Colonic mucosa (tissue), 4 donors: ENCODE results near the gene SLC5A11. TPM values are rescaled to one million over a fixed set of nuclear protein-coding genes. Genes with fewer than 3 reads are reported as not detected.
"Not testable (repeated sequence)": the region's sequence is repeated elsewhere in the genome, so short reads cannot be mapped to it uniquely, and the experiment has no call there.

ENCODE experiments used
- DNase-seq: peaks from one replicate; pipeline ENCODE4 v3.0.0-alpha.2; 2020
- H3K27ac ChIP-seq: fragments of 200-600 bp; one replicate; pipeline ENCODE4 v1.8.0; 2021
- H3K27me3 ChIP-seq: fragments of 200-600 bp; one replicate; pipeline ENCODE4 v1.8.0; 2021
- H3K36me3 ChIP-seq: fragments of 200-600 bp; one replicate; pipeline ENCODE4 v1.8.0; 2021
- H3K4me1 ChIP-seq: fragments of 200-600 bp; one replicate; pipeline ENCODE4 v1.8.0; 2021; ENCODE audit warnings: mild to moderate bottlenecking
- H3K4me3 ChIP-seq: fragments of 200-600 bp; one replicate; pipeline ENCODE4 v1.8.0; 2021
- H3K9ac ChIP-seq, 2 donors: one replicate each; pipeline ENCODE4 v1.7.0; 2013; ENCODE audit warnings: control low read depth in 2 of 2, low read depth in 2 of 2, low read length in 2 of 2
- H3K9me3 ChIP-seq: fragments of 200-600 bp; one replicate; pipeline ENCODE4 v1.8.0; 2021
- CTCF ChIP-seq: fragments of 200-600 bp; IDR thresholded peaks from one replicate; pipeline ENCODE4 v1.8.0; 2022; ENCODE audit warnings: antibody characterized with exemption, mild to moderate bottlenecking
- intact Hi-C: fragments of 100-400 bp; cut with DNase I; formaldehyde crosslinking; loops from one replicate; pipeline ENCODE4 v1.14.1; 2022
- total RNA-seq, 2 donors: library from RNA; stranded (reverse); fragmentation: NEBNext Ultra II Directional in 1 of 2; extraction: Animal tissue kit (Norgen Biotek cat#: 25700) in 1 of 2; gene quantifications; one replicate each; pipeline ENCODE4 v1.2.1, GENCODE V29; 2021
- donor health status: healthy.
- donor health status: DM: no; HTN: no; CAD: no.
- donor health status: DM: no; HTN: no; CAD: no.

SLC5A11 gene
- total RNA-seq, 2 donors from 2014 or later = 0.79 to 2.6 TPM

- intact Hi-C loops = loop anchor here (10.0 kb wide), 1 partner anchor 197 kb away; no protein-coding TSS in a partner anchor
- Histone ChIP-seq H3K4me3 (no peak overlapping the region), H3K27me3 (no peaks in the 10 kb centered on the region), H3K9ac (no peak overlapping the region), H3K4me1 (peaks cover 8% of the 10 kb centered on the region), H3K36me3 (no peaks in the 10 kb centered on the region), H3K9me3 (no peaks in the 10 kb centered on the region), H3K27ac (no peak overlapping the region)
- no peak for DNase-seq
- TF ChIP-seq CTCF = no peak
These were observed 7.8 kb upstream of the SLC5A11 start for GRCh38 chr16:24837969-24838368.

GRCh38 chr16:24838554-24839266, 7.1 kb upstream of the SLC5A11 start:
- Histone ChIP-seq H3K9me3 (no peaks in the 10 kb centered on the region), H3K4me3 (no peak overlapping the region), H3K27ac (no peak overlapping the region), H3K9ac (no peak overlapping the region), H3K4me1 (peaks cover 8% of the 10 kb centered on the region), H3K27me3 (no peaks in the 10 kb centered on the region), H3K36me3 (no peaks in the 10 kb centered on the region)
- peak; percentile 25 for DNase-seq
- TF ChIP-seq CTCF = no peak
- intact Hi-C loops = loop anchor here (10.0 kb wide), 1 partner anchor 196 kb away; no protein-coding TSS in a partner anchor

- Histone ChIP-seq H3K27ac (no peak overlapping the region), H3K4me3 (no peak overlapping the region)
- intact Hi-C loops = loop anchor here (10.0 kb wide), 1 partner anchor 195 kb away; no protein-coding TSS in a partner anchor
These were observed 6.3 kb upstream of the SLC5A11 start for GRCh38 chr16:24839347-24839972.

GRCh38 chr16:24841291-24841690, 4.5 kb upstream of the SLC5A11 start:
- peaks cover 4% of the 10 kb centered on the region for H3K4me1 ChIP-seq
- no peak for DNase-seq
- H3K4me3 ChIP-seq = no peak overlapping the region
- H3K36me3 ChIP-seq = no peaks in the 10 kb centered on the region
- no peak for TF ChIP-seq CTCF
- intact Hi-C loops = no loop called here
- no peaks in the 10 kb centered on the region for H3K9me3 ChIP-seq
- no peak overlapping the region for H3K27ac ChIP-seq
- no peaks in the 10 kb centered on the region for H3K27me3 ChIP-seq
- H3K9ac ChIP-seq = no peak overlapping the region

More at GRCh38 chr16:24839347-24839972, 6.3 kb upstream of the SLC5A11 start:
- Histone ChIP-seq H3K27me3 (no peaks in the 10 kb centered on the region), H3K9ac (no peak overlapping the region), H3K4me1 (peaks cover 5% of the 10 kb centered on the region), H3K36me3 (no peaks in the 10 kb centered on the region), H3K9me3 (no peaks in the 10 kb centered on the region)
- DNase-seq = no peak
- TF ChIP-seq CTCF = no peak

- no peaks in the 10 kb centered on the region for H3K4me1 ChIP-seq
- H3K9ac ChIP-seq = no peak overlapping the region
- no peak for TF ChIP-seq CTCF
- no peaks in the 10 kb centered on the region for H3K27me3 ChIP-seq
- H3K27ac ChIP-seq = no peak overlapping the region
- DNase-seq = peak; percentile 29
- no peaks in the 10 kb centered on the region for H3K9me3 ChIP-seq
- H3K4me3 ChIP-seq = no peak overlapping the region
- H3K36me3 ChIP-seq = no peaks in the 10 kb centered on the region
- intact Hi-C loops = no loop called here
These were observed 1.4 kb upstream of the SLC5A11 start for GRCh38 chr16:24844101-24845030.

- H3K9me3 ChIP-seq, DNase-seq, H3K36me3 ChIP-seq, H3K4me3 ChIP-seq, H3K9ac ChIP-seq, H3K27ac ChIP-seq, intact Hi-C loops, H3K27me3 ChIP-seq, H3K4me1 ChIP-seq: not testable (repeated sequence)
These were observed 765 bp upstream of the SLC5A11 start for GRCh38 chr16:24845031-24845365.
